Measurements from ENCODE around the gene TRIM63. TPM values are rescaled to one million over a fixed set of nuclear protein-coding genes. Genes with fewer than 3 reads are reported as not detected.

Gene TRIM63
- total and polyA plus RNA-seq, 2 of the 13 experiments (the other 11 are each of a cell fraction or from before 2014, with no cell fraction given), result not detected

GRCh38 chr1:26022404-26022779 lies 45.0 kb downstream of the TRIM63 start (continued):
- TF ChIP-seq SNAPC4 (CRISPR knock-in tag; IDR thresholded peaks at IDR 0.05) (no peak), KDM1A (CRISPR knock-in tag; IDR thresholded peaks at IDR 0.05) (peak; percentile 95), MYNN (CRISPR knock-in tag; IDR thresholded peaks at IDR 0.05; ENCODE audit: low read depth) (no peak), ETS1 (CRISPR knock-in tag; IDR thresholded peaks at IDR 0.05) (no peak), HOXA9 (CRISPR knock-in tag; IDR thresholded peaks at IDR 0.05; ENCODE audit: borderline replicate concordance) (no peak), ZNF17 (CRISPR knock-in tag; IDR thresholded peaks at IDR 0.05) (no peak), ZNF567 (CRISPR knock-in tag; IDR thresholded peaks at IDR 0.05; ENCODE audit: borderline replicate concordance) (0 out of 2 replicates have a peak, but pooled peaks have one; percentile 50), ZNF230 (CRISPR knock-in tag; IDR thresholded peaks at IDR 0.05) (no peak), ASH2L (IDR thresholded peaks at IDR 0.05; ENCODE audit: insufficient read length, low read depth, low read length) (no peak), GPN1 (CRISPR knock-in tag; IDR thresholded peaks at IDR 0.05; ENCODE audit: borderline replicate concordance) (no peak), ZBTB37 (CRISPR knock-in tag; IDR thresholded peaks at IDR 0.05) (no peak), IRF1 (CRISPR knock-in tag; IDR thresholded peaks at IDR 0.05; ENCODE audit: low read depth) (no peak), HINFP (CRISPR knock-in tag; IDR thresholded peaks at IDR 0.05; ENCODE audit: low read depth) (no peak), ZNF605 (CRISPR knock-in tag; IDR thresholded peaks at IDR 0.05) (no peak)
- TF ChIP-seq, protein P1, sequence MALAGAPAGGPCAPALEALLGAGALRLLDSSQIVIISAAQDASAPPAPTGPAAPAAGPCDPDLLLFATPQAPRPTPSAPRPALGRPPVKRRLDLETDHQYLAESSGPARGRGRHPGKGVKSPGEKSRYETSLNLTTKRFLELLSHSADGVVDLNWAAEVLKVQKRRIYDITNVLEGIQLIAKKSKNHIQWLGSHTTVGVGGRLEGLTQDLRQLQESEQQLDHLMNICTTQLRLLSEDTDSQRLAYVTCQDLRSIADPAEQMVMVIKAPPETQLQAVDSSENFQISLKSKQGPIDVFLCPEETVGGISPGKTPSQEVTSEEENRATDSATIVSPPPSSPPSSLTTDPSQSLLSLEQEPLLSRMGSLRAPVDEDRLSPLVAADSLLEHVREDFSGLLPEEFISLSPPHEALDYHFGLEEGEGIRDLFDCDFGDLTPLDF (CRISPR knock-in tag; IDR thresholded peaks at IDR 0.05), result no peak
